Spleen (tissue), 7 donors: ENCODE measurements around the gene ATP5F1D.

Experiments
- POLR2A ChIP-seq, 3 donors: fragments of 450-650 bp; IDR thresholded peaks; one replicate each; pipeline ENCODE4 v1.5.1; 2017; ENCODE audit warnings: antibody characterized with exemption in 3 of 3, mild to moderate bottlenecking in 1 of 3
- POLR2AphosphoS5 ChIP-seq, 3 donors: sonication (generic); formaldehyde crosslinking; IDR thresholded peaks; one replicate each; pipeline ENCODE4 v1.5.1; 2017; ENCODE audit warnings: antibody characterized with exemption in 3 of 3
- TF ChIP-seq, protein P1 (sequence below), 11 experiments: fragments of 200-600 bp in 7 of 11; fragments of 450-650 bp in 4 of 11; sonication (generic) in 4 of 11; IDR thresholded peaks in 8 of 11; conservative IDR thresholded peaks in 3 of 11; 1 replicate in 7 of 11; 2 replicates in 4 of 11; pipeline versions ENCODE4 v1.4.0 to v1.8.0; 2016 to 2021; ENCODE audit warnings: antibody characterized with exemption in 11 of 11, inconsistent platforms in 4 of 11, mild to moderate bottlenecking in 1 of 11
- donor health status: DM: no; HTN: no; CAD: no; lungs with moderate emphysema.
- donor health status: DM: no; HTN: no; CAD: no.
- donor health status: DM: no; HTN: no; CAD: no.

- TF ChIP-seq, protein P1, sequence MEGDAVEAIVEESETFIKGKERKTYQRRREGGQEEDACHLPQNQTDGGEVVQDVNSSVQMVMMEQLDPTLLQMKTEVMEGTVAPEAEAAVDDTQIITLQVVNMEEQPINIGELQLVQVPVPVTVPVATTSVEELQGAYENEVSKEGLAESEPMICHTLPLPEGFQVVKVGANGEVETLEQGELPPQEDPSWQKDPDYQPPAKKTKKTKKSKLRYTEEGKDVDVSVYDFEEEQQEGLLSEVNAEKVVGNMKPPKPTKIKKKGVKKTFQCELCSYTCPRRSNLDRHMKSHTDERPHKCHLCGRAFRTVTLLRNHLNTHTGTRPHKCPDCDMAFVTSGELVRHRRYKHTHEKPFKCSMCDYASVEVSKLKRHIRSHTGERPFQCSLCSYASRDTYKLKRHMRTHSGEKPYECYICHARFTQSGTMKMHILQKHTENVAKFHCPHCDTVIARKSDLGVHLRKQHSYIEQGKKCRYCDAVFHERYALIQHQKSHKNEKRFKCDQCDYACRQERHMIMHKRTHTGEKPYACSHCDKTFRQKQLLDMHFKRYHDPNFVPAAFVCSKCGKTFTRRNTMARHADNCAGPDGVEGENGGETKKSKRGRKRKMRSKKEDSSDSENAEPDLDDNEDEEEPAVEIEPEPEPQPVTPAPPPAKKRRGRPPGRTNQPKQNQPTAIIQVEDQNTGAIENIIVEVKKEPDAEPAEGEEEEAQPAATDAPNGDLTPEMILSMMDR (IDR thresholded peaks at IDR 0.05 in 8 of 11, conservative IDR thresholded peaks at IDR 0.05 in 3 of 11), result no peak
- TF ChIP-seq POLR2AphosphoS5 (IDR thresholded peaks at IDR 0.05), result no peak
- no peak for TF ChIP-seq POLR2A (IDR thresholded peaks at IDR 0.05)
Observed at GRCh38 chr19:1233115-1233667, 8.4 kb upstream of the ATP5F1D start.
